ENCODE measurements around the gene SCAMP2.

SCAMP2 gene

DNA sequence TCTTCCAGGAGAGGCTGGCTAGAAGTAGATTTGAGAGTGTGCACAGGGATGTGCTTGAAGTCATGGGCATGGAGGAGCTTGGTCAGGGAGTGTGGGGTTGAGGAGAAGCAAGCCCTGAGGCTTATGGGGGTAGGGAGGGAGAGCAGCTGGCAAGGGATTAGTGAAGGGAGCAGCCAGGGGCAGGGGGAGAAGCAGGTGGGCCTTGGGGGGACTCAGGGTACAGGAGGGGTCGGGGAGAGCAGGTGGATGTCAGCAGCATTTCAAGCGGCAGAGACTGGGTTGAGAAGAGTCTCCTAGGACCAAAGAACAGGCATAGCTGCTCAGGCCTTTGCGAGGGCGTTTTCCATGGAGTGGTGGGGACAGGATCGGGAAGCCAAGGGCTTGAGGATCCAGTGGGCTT, 63.9 kb downstream of the SCAMP2 start:
- no peak overlapping the region for H3K4me3 ChIP-seq
- no peak overlapping the region for H3K27ac ChIP-seq
- no peak for DNase-seq (ENCODE audit: low spot score)
- TF ChIP-seq, protein P1, sequence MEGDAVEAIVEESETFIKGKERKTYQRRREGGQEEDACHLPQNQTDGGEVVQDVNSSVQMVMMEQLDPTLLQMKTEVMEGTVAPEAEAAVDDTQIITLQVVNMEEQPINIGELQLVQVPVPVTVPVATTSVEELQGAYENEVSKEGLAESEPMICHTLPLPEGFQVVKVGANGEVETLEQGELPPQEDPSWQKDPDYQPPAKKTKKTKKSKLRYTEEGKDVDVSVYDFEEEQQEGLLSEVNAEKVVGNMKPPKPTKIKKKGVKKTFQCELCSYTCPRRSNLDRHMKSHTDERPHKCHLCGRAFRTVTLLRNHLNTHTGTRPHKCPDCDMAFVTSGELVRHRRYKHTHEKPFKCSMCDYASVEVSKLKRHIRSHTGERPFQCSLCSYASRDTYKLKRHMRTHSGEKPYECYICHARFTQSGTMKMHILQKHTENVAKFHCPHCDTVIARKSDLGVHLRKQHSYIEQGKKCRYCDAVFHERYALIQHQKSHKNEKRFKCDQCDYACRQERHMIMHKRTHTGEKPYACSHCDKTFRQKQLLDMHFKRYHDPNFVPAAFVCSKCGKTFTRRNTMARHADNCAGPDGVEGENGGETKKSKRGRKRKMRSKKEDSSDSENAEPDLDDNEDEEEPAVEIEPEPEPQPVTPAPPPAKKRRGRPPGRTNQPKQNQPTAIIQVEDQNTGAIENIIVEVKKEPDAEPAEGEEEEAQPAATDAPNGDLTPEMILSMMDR (IDR thresholded peaks at IDR 0.05) = no peak

DNA sequence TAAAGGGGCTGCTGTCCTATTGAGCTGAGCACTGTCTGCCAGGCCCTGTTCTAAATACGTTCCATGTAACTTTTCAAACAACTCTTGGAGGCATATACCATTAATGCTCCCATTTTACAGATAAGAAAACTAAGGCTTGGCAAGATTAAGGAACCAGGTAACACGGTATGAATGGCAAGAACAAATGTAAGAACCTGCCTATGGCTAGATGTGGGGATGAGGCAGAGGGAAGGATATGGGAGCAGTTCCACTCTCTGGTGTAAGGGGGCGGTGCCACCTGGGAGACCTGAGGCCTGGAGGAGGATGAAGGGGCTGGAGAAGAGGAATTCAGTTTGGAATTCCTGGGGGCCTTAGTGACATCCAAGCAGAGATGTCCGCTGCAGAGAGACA, 64.3 kb downstream of the SCAMP2 start:
- H3K27ac ChIP-seq = no peak overlapping the region
- no peak overlapping the region for H3K4me3 ChIP-seq
- DNase-seq (ENCODE audit: low spot score) = no peak
- TF ChIP-seq, protein P1 (IDR thresholded peaks at IDR 0.05) = no peak

DNA sequence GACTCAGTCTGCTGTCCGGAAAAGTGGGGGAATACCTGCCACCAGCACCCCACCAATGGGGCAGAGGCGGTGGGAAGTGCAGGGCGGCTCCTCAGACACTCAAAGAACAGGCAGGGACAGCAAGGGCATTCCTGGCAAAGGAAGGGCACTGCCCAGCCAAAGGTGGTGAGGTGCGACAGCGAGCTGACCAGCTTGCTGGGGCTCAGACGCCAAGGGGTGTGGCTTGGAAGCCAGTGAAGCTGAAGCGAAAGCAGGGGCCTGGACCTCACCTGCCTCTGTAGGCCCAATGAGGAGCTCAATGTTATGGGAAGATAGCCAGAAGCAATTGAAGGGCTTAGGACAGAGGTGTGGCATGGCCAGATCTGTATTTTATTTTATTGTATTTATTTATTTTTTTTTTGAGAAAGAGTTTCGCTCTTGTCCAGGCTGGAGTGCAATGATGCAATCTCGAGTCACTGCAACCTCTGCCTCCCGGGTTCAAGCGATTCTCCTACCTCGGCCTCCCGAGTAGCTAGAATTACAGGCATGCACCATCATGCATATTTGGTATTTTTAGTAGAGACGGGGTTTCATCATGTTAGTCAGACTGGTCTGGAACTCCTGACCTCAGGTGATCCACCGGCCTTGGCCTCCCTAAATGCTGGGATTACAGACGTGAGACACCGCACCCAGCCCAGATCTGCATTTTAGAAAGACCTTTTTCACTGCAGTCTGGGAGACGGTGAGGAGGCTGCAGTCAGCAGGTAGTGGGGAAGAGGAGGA, 64.9 kb downstream of the SCAMP2 start:
- TF ChIP-seq, protein P1 (IDR thresholded peaks at IDR 0.05) = no peak
- no peak for DNase-seq (ENCODE audit: low spot score)
- Histone ChIP-seq H3K27ac (no peak overlapping the region), H3K4me3 (no peak overlapping the region)

DNA sequence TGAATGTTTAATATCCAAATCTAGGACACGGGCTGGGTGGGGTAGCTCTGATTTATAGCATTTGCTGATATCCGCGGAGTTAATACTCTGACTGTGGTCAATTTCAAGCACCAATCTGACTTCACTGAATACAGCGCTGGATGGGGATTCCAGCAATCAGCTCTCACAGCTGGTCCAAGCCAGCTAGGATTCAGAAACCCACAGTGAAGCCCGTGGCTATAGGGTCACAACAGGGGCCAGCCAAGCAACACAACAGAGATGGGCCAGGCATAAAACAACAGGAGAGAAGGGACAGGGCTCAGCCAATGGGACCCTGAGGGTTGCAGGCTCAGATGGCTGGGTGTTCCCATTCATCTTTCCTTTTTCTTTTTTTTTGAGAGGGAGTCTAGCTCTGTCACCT, 65.9 kb downstream of the SCAMP2 start:
- no peak overlapping the region for H3K4me3 ChIP-seq
- TF ChIP-seq, protein P1 (IDR thresholded peaks at IDR 0.05) = no peak
- no peak overlapping the region for H3K27ac ChIP-seq
- no peak for DNase-seq (ENCODE audit: low spot score)

DNA sequence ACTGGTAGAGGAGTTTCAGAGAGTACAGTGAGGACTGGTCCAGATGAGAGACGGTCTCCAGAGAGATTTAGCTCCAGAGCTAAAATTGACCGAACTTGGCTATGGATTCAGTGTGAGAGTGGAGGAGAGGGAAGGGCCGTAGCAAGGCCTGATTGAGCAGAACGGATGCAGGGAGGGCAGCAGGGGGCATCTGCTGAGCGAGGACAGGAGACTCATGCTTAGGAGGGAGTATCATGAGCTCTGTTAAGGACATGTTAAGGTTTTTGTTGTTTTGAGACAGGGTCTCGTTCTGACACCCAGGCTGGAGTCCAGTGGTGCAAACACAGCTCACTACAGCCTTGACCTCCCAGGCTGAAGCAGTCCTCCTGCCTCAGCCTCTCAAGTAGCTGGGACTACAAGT, 68.2 kb downstream of the SCAMP2 start:
- H3K4me3 ChIP-seq = no peak overlapping the region
- TF ChIP-seq, protein P1 (IDR thresholded peaks at IDR 0.05) = no peak
- no peak for DNase-seq (ENCODE audit: low spot score)
- H3K27ac ChIP-seq = no peak overlapping the region

DNA sequence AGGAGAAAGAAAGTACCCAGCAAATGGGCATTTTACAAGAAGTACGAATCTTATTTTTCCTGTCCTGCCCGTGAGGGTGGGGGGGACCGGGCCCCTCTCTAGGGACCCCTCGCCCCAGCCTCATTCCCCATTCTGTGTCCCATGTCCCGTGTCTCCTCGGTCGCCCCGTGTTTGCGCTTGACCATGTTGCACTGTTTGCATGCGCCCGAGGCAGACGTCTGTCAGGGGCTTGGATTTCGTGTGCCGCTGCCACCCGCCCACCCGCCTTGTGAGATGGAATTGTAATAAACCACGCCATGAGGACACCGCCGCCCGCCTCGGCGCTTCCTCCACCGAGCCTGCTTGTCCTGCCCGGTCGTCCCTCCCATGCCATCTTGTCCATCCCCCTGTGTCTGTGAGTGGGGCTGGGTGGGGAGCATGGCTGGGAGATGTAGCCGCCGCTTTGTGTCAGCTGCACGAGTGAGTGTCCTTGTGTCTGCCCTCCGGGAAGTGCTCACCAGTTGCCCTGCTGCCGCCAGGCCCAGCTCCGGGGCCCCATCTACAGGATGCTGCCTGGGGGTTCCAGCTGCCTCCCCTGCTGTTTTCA, 70.2 kb downstream of the SCAMP2 start:
- H3K27ac ChIP-seq = no peak overlapping the region
- TF ChIP-seq, protein P1 (IDR thresholded peaks at IDR 0.05) = no peak

DNA sequence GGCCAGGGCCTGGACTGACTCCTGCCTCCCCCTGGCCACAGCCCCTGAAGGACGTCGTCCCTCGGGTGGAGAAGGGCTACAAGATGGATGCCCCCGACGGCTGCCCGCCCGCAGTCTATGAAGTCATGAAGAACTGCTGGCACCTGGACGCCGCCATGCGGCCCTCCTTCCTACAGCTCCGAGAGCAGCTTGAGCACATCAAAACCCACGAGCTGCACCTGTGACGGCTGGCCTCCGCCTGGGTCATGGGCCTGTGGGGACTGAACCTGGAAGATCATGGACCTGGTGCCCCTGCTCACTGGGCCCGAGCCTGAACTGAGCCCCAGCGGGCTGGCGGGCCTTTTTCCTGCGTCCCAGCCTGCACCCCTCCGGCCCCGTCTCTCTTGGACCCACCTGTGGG, 70.9 kb downstream of the SCAMP2 start:
- no peak overlapping the region for H3K27ac ChIP-seq
- no peak for DNase-seq (ENCODE audit: low spot score)
- no peak overlapping the region for H3K4me3 ChIP-seq
- TF ChIP-seq, protein P1 (IDR thresholded peaks at IDR 0.05) = no peak

More for the DNA sequence above, 70.2 kb downstream of the SCAMP2 start:
- DNase-seq (ENCODE audit: low spot score) = no peak
- H3K4me3 ChIP-seq = no peak overlapping the region
